Skeletal muscle cell (primary cell): ENCODE data around the gene BRME1.

Experiments
- DNase-seq: peaks from one replicate; pipeline ENCODE4 v3.0.0-alpha.2; 2010; ENCODE audit warnings: low read depth
- H3K4me3 ChIP-seq: 2 replicates; pipeline ENCODE4 v1.5.1; 2011; ENCODE audit warnings: low read depth, mild to moderate bottlenecking, control low read depth, low read length, moderate library complexity

Gene BRME1

DNA sequence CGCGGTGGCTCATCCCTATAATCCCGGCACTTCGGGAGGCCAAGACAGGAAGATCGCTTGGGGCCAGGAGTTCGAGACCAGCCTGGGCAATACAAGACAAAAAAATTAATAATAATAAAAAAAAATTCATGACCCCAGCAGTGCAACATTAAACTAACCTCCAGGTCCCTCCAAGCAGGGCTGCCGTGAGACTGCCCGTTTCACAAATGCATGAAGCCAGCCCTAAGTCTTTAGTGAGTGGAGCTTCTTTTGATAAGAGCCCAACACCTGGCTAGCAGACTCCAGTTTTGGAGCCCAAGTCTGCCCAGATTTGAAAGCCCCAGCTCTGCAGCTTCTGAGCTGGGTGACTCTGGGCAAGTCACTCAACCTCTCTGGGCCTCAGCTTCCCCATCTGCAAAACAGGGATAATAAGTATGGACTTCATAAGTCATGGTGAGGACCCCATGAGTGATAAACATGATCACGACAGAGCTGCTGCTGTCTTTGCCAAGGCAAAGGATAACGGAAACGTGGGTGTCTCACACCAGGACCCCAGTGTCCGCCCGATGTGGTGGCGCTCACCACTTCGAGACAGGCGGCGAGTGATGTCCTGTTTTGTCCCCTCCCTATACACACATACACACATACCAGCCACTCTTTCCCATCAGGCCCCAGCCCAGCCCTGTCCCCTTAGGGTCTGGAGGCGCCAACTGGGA is 67.3 kb downstream of the BRME1 start:
- H3K4me3 ChIP-seq = peak overlapping the region; percentile 80
- no peak for DNase-seq

DNA sequence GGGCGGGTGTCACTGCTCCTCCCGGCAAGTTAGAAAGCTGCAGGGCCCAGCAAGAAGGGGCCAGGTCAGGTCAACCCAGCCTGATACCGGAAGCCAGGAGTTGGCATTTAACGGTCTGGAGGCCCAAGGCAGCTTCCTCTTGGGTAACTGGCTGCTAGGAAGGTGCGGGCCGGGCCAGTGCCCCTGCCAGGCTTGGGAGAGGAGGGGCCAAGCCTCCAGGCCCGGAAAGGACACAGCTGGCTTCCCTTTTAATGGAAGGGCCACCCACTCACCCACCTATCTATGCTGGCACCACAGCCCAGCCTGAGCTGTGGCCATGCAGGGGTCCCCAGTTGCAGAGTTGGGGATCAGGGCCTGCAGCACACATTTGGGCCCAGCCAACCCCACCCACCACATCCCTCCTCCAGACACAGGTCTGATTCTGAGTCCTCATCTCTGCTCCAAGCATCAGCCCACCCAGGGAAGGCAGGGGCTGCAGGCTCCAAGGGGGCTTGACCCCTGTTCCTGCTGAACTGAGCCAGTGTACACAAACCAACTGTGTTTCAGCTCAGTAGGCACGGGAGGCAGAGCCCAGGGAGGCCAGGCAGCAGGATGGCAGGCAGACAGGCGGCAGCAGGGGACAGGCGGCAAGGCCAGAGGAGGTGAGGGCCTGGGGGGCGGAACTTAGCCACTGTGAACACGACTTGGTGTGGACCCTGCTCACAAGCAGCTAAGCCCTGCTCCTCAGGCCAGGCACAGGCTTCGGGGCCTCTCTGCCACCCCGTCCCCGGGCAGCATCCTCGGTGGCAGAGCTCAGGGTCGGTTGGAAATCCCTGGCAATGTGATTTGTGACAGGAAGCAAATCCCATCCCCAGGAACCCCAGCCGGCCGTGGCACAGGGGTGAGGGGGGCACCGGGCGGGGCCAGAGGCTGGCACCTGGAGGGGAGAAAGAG is 69.9 kb downstream of the BRME1 start:
- DNase-seq = no peak

GRCh38 chr19:13834244-13835069 is 71.5 kb downstream of the BRME1 start:
- no peak overlapping the region for H3K4me3 ChIP-seq

More for the DNA sequence above, 69.9 kb downstream of the BRME1 start:
- no peak overlapping the region for H3K4me3 ChIP-seq

DNA sequence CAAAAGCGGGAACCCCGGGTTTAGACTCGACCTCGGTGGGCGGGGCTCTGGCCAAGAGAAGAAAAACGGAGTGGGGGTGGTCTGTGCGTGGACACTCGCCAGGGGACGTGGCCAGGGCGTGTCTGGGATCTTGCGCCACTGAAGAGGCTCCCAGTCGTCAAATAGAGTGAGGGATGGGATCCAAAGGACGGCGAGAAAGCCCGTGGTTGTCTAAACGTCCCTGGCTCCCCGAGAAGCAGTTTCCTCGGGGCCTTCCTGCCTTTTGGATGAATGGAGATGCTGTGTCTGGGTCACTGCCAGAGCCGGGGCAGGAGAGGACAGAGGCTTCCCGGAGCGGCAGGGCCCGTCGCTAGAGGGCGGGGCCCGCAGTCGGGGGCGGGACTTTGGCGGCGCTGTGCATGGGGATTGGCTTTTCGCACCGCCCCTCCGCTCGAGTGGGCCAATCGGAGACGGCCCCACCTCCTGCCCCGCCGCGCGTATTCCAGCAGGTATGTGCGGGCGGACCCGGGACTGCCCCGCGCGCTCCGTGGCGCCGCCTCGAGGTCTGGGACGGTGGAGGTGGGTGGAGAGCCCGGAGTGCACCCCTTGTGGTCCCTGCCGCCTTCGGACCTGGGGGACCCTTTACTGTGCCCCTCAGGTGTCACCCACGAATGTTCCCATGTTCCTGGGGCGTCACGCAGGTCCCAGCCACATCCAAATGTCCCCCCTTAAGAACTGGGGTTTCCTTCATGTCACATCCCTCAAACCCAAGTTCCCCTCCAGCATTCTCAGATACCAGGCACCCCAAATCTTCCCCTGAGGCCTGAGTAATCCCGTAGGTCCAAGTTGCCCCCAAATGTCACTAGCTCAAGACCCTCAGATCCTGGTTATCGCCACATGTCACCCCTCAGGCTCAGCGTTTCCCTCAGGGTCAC is 72.3 kb downstream of the BRME1 start:
- no peak overlapping the region for H3K4me3 ChIP-seq

More at GRCh38 chr19:13834244-13835069, 71.5 kb downstream of the BRME1 start:
- no peak for DNase-seq

More for the DNA sequence above, 72.3 kb downstream of the BRME1 start:
- peak; percentile 58 for DNase-seq
